ENCODE data around the gene ATG7.

ATG7 gene

GRCh38 chr3:11475324-11475723 is 203.1 kb downstream of the ATG7 start:
- H3K4me1 ChIP-seq (ENCODE audit: insufficient read depth, low read length) = no peaks in the 10 kb centered on the region
- H3K36me3 ChIP-seq (ENCODE audit: insufficient read depth, low read length) = no peaks in the 10 kb centered on the region
- H3K27me3 ChIP-seq (ENCODE audit: insufficient read depth, low read length, poor library complexity) = no peaks in the 10 kb centered on the region
- no peaks in the 10 kb centered on the region for H4K20me1 ChIP-seq (ENCODE audit: insufficient read depth, low read length)
- no peak for DNase-seq
- no peak overlapping the region for H3K4me3 ChIP-seq (ENCODE audit: low read depth in 1 of 2, low read length in 2 of 2)
- H3K27ac ChIP-seq (ENCODE audit: low read length) = no peak overlapping the region
- no peak overlapping the region for H2AFZ ChIP-seq (ENCODE audit: low read depth, low read length)
- H3K9me3 ChIP-seq (ENCODE audit: insufficient read depth, low read length, severe bottlenecking) = no peaks in the 10 kb centered on the region
- no peak overlapping the region for H3K9ac ChIP-seq (ENCODE audit: low read depth, low read length)
- TF ChIP-seq EZH2 (IDR thresholded peaks at IDR 0.05; ENCODE audit: borderline replicate concordance, low read depth, low read length, severe bottlenecking) (no peak), CTCF (IDR thresholded peaks at IDR 0.05; ENCODE audit: borderline replicate concordance, extremely low read depth, low read length, poor library complexity, severe bottlenecking) (no peak)
- H3K79me2 ChIP-seq (ENCODE audit: insufficient read depth, low read length) = no peaks in the 10 kb centered on the region
- ATAC-seq (ENCODE audit: insufficient read depth, low read depth) = no peak
- no peak overlapping the region for H3K4me2 ChIP-seq (ENCODE audit: insufficient read depth, low read length)

- no peaks in the 10 kb centered on the region for H3K36me3 ChIP-seq (ENCODE audit: insufficient read depth, low read length)
- no peaks in the 10 kb centered on the region for H3K79me2 ChIP-seq (ENCODE audit: insufficient read depth, low read length)
- H3K9ac ChIP-seq (ENCODE audit: low read depth, low read length) = no peak overlapping the region
- no peaks in the 10 kb centered on the region for H4K20me1 ChIP-seq (ENCODE audit: insufficient read depth, low read length)
- no peak for TF ChIP-seq CTCF (IDR thresholded peaks at IDR 0.05; ENCODE audit: borderline replicate concordance, extremely low read depth, low read length, poor library complexity, severe bottlenecking)
- TF ChIP-seq EZH2 (IDR thresholded peaks at IDR 0.05; ENCODE audit: borderline replicate concordance, low read depth, low read length, severe bottlenecking) = no peak
- no peak overlapping the region for H3K4me2 ChIP-seq (ENCODE audit: insufficient read depth, low read length)
- H3K27ac ChIP-seq (ENCODE audit: low read length) = no peak overlapping the region
- H2AFZ ChIP-seq (ENCODE audit: low read depth, low read length) = no peak overlapping the region
- no peaks in the 10 kb centered on the region for H3K9me3 ChIP-seq (ENCODE audit: insufficient read depth, low read length, severe bottlenecking)
- H3K4me3 ChIP-seq (ENCODE audit: low read depth in 1 of 2, low read length in 2 of 2) = no peak overlapping the region
- no peaks in the 10 kb centered on the region for H3K4me1 ChIP-seq (ENCODE audit: insufficient read depth, low read length)
- ATAC-seq (ENCODE audit: insufficient read depth, low read depth) (no peak), DNase-seq (no peak)
- H3K27me3 ChIP-seq (ENCODE audit: insufficient read depth, low read length, poor library complexity) = no peaks in the 10 kb centered on the region
These were observed 204.5 kb downstream of the ATG7 start for GRCh38 chr3:11476735-11477144.

- Histone ChIP-seq H3K4me1 (ENCODE audit: insufficient read depth, low read length) (no peaks in the 10 kb centered on the region), H3K4me2 (ENCODE audit: insufficient read depth, low read length) (no peak overlapping the region), H3K27ac (ENCODE audit: low read length) (no peak overlapping the region), H4K20me1 (ENCODE audit: insufficient read depth, low read length) (no peaks in the 10 kb centered on the region), H3K9ac (ENCODE audit: low read depth, low read length) (no peak overlapping the region), H3K27me3 (ENCODE audit: insufficient read depth, low read length, poor library complexity) (no peaks in the 10 kb centered on the region), H3K36me3 (ENCODE audit: insufficient read depth, low read length) (no peaks in the 10 kb centered on the region), H3K4me3 (ENCODE audit: low read depth in 1 of 2, low read length in 2 of 2) (no peak overlapping the region), H2AFZ (ENCODE audit: low read depth, low read length) (no peak overlapping the region), H3K9me3 (ENCODE audit: insufficient read depth, low read length, severe bottlenecking) (no peaks in the 10 kb centered on the region), H3K79me2 (ENCODE audit: insufficient read depth, low read length) (no peaks in the 10 kb centered on the region)
- DNase-seq = no peak
- ATAC-seq (ENCODE audit: insufficient read depth, low read depth) = no peak
- TF ChIP-seq EZH2 (IDR thresholded peaks at IDR 0.05; ENCODE audit: borderline replicate concordance, low read depth, low read length, severe bottlenecking) (no peak), CTCF (IDR thresholded peaks at IDR 0.05; ENCODE audit: borderline replicate concordance, extremely low read depth, low read length, poor library complexity, severe bottlenecking) (no peak)
These were observed 205.3 kb downstream of the ATG7 start for GRCh38 chr3:11477407-11477911.

GRCh38 chr3:11478167-11478566 is 206.0 kb downstream of the ATG7 start:
- H2AFZ ChIP-seq (ENCODE audit: low read depth, low read length) = no peak overlapping the region
- no peaks in the 10 kb centered on the region for H3K27me3 ChIP-seq (ENCODE audit: insufficient read depth, low read length, poor library complexity)
- H3K36me3 ChIP-seq (ENCODE audit: insufficient read depth, low read length) = no peaks in the 10 kb centered on the region
- no peaks in the 10 kb centered on the region for H3K9me3 ChIP-seq (ENCODE audit: insufficient read depth, low read length, severe bottlenecking)
- H3K4me1 ChIP-seq (ENCODE audit: insufficient read depth, low read length) = no peaks in the 10 kb centered on the region
- ATAC-seq (ENCODE audit: insufficient read depth, low read depth) (no peak), DNase-seq (no peak)
- H3K4me2 ChIP-seq (ENCODE audit: insufficient read depth, low read length) = no peak overlapping the region
- no peak overlapping the region for H3K27ac ChIP-seq (ENCODE audit: low read length)
- no peak overlapping the region for H3K4me3 ChIP-seq (ENCODE audit: low read depth in 1 of 2, low read length in 2 of 2)
- no peaks in the 10 kb centered on the region for H4K20me1 ChIP-seq (ENCODE audit: insufficient read depth, low read length)
- no peaks in the 10 kb centered on the region for H3K79me2 ChIP-seq (ENCODE audit: insufficient read depth, low read length)
- H3K9ac ChIP-seq (ENCODE audit: low read depth, low read length) = no peak overlapping the region
- TF ChIP-seq EZH2 (IDR thresholded peaks at IDR 0.05; ENCODE audit: borderline replicate concordance, low read depth, low read length, severe bottlenecking) (no peak), CTCF (IDR thresholded peaks at IDR 0.05; ENCODE audit: borderline replicate concordance, extremely low read depth, low read length, poor library complexity, severe bottlenecking) (no peak)
